Kidney (tissue), 14 donors: Measurements from ENCODE around the gene TEAD1. TPM values are rescaled to one million over a fixed set of nuclear protein-coding genes. Genes with fewer than 3 reads are reported as not detected.

Source experiments
- DNase-seq, 5 donors: peaks; one replicate each; pipeline ENCODE4 v3.0.0-alpha.2; 2013 to 2020
- FAIRE-seq: peaks from 2 replicates; lab custom pipeline; 2012; peaks lifted over from hg19 to GRCh38; lab: Jason Lieb, UNC
- H3K27ac ChIP-seq, 2 donors: one replicate each; pipeline ENCODE4 v1.7.0; 2013; ENCODE audit warnings: low read depth in 2 of 2, low read length in 2 of 2, inconsistent platforms in 1 of 2
- H3K27me3 ChIP-seq: one replicate; pipeline ENCODE4 v1.7.1; 2013; ENCODE audit warnings: low read length, inconsistent platforms; ENCODE audit not compliant: control insufficient read depth, insufficient read depth
- H3K36me3 ChIP-seq, 3 donors: one replicate each; pipeline versions ENCODE4 v1.7.0 to v1.7.1; 2013; ENCODE audit warnings: low read length in 3 of 3, control low read depth in 1 of 3, inconsistent platforms in 1 of 3; ENCODE audit not compliant: insufficient read depth in 3 of 3, control insufficient read depth in 2 of 3
- H3K4me1 ChIP-seq, 3 donors: one replicate each; pipeline versions ENCODE4 v1.7.0 to v1.7.1; 2013; ENCODE audit warnings: low read length in 3 of 3, inconsistent platforms in 1 of 3, low read depth in 1 of 3; ENCODE audit not compliant: control insufficient read depth in 2 of 3, insufficient read depth in 2 of 3
- H3K4me3 ChIP-seq, 3 donors: one replicate each; pipeline versions ENCODE4 v1.7.0 to v1.8.1; 2013; ENCODE audit warnings: low read length in 3 of 3, control low read depth in 1 of 3, inconsistent platforms in 1 of 3
- H3K9ac ChIP-seq, 3 donors: one replicate each; pipeline versions ENCODE4 v1.7.0 to v1.7.1; 2013; ENCODE audit warnings: low read length in 3 of 3, control low read depth in 1 of 3, inconsistent platforms in 1 of 3
- H3K9me3 ChIP-seq, 3 donors: one replicate each; pipeline versions ENCODE4 v1.7.0 to v1.7.1; 2013; ENCODE audit warnings: low read length in 3 of 3, control low read depth in 1 of 3, inconsistent platforms in 1 of 3; ENCODE audit not compliant: control insufficient read depth in 2 of 3, insufficient read depth in 1 of 3
- CTCF ChIP-seq: IDR thresholded peaks from 3 replicates; pipeline ENCODE4 v1.5.1; 2012; ENCODE audit warnings: mild to moderate bottlenecking, moderate library complexity, borderline replicate concordance; ENCODE audit not compliant: insufficient read depth; ENCODE audit errors: extremely low read depth
- intact Hi-C: fragments of 100-400 bp; cut with DNase I; formaldehyde crosslinking; loops from one replicate; pipeline ENCODE4 v1.11.1; 2022
- polyA plus RNA-seq: library from polyadenylated mRNA; stranded (reverse); fragments of 350-450 nt; fragmentation: Illumina TruSeq; extraction: RNeasy Lipid Tissue Mini Kit (QIAGEN cat#74804); gene quantifications from one replicate; pipeline ENCODE4 v1.2.3, GENCODE V29; 2014; ENCODE audit warnings: low read depth, low replicate concordance; ENCODE audit not compliant: insufficient read depth
- total RNA-seq: library from RNA; stranded (reverse); fragmentation: NEBNext Ultra II Directional; extraction: Animal tissue kit (Norgen Biotek cat#: 25700); gene quantifications from one replicate; pipeline ENCODE4 v1.2.1, GENCODE V29; 2021
- donor health status: control.
- donor health status: control.
- donor health status: control.
- donor health status: control.
- donor health status: control.
- donor health status: DM: yes; HTN: yes; CAD: no.
- donor health status: Normal renal cell carcinoma (clear cell type).

Gene TEAD1
- total and polyA plus RNA-seq, 2 donors from 2014 or later: 7.6 to 77.2 TPM

- intact Hi-C loops: no loop called here
- Histone ChIP-seq H3K4me1 (peaks cover 15 to 16% (median 15%) of the 10 kb centered on the region in 3 donors), H3K4me3 (no peak overlapping the region), H3K27me3 (no peaks in the 10 kb centered on the region), H3K9ac (no peak overlapping the region), H3K27ac (no peak overlapping the region), H3K36me3 (no peaks in the 10 kb centered on the region), H3K9me3 (no peaks in the 10 kb centered on the region)
- no peak for TF ChIP-seq CTCF
- DNase-seq (no peak), FAIRE-seq (no peak)
Measured at GRCh38 chr11:12729941-12730340, 55.7 kb downstream of the TEAD1 start.

GRCh38 chr11:12731841-12732336 is 57.7 kb downstream of the TEAD1 start:
- no peak for TF ChIP-seq CTCF
- H3K27ac ChIP-seq: no peak overlapping the region
- no peaks in the 10 kb centered on the region for H3K9me3 ChIP-seq
- no peaks in the 10 kb centered on the region for H3K27me3 ChIP-seq
- H3K9ac ChIP-seq: no peak overlapping the region
- intact Hi-C loops: no loop called here
- peaks cover 7 to 12% (median 8%) of the 10 kb centered on the region in 3 donors for H3K4me1 ChIP-seq
- FAIRE-seq (no peak), DNase-seq (no peak)
- no peaks in the 10 kb centered on the region for H3K36me3 ChIP-seq
- H3K4me3 ChIP-seq: no peak overlapping the region

- no peaks in the 10 kb centered on the region for H3K36me3 ChIP-seq
- H3K9ac ChIP-seq: no peak overlapping the region
- FAIRE-seq (no peak), DNase-seq (no peak)
- TF ChIP-seq CTCF: no peak
- no peak overlapping the region for H3K27ac ChIP-seq
- peaks cover under 1 to 4% (median 2%) of the 10 kb centered on the region in 3 donors for H3K4me1 ChIP-seq
- no peak overlapping the region for H3K4me3 ChIP-seq
- H3K27me3 ChIP-seq: no peaks in the 10 kb centered on the region
- H3K9me3 ChIP-seq: no peaks in the 10 kb centered on the region
- intact Hi-C loops: no loop called here
Measured at GRCh38 chr11:12733091-12733490, 58.9 kb downstream of the TEAD1 start.

GRCh38 chr11:12734625-12735024 is 60.4 kb downstream of the TEAD1 start:
- intact Hi-C loops: no loop called here
- no peak for FAIRE-seq
- no peak for TF ChIP-seq CTCF

More at GRCh38 chr11:12734625-12735024, 60.4 kb downstream of the TEAD1 start:
- no peak for DNase-seq
- H3K9me3 ChIP-seq: no peaks in the 10 kb centered on the region
- no peaks in the 10 kb centered on the region for H3K36me3 ChIP-seq
- H3K27ac ChIP-seq: no peak overlapping the region
- H3K27me3 ChIP-seq: no peaks in the 10 kb centered on the region
- no peak overlapping the region for H3K9ac ChIP-seq
- H3K4me3 ChIP-seq: no peak overlapping the region
- no peaks in the 10 kb centered on the region for H3K4me1 ChIP-seq
